Frontal cortex (tissue), 4 donors: ENCODE results near the gene SLC23A3. TPM values are rescaled to one million over a fixed set of nuclear protein-coding genes. Genes with fewer than 3 reads are reported as not detected.

Experiments used
- DNase-seq, 2 donors: peaks; one replicate each; pipeline ENCODE4 v3.0.0; 2012; ENCODE audit warnings: low spot score in 2 of 2
- FAIRE-seq: peaks from 2 replicates; lab custom pipeline; 2012; peaks lifted over from hg19 to GRCh38; lab: Jason Lieb, UNC
- total RNA-seq: library from RNA; depleted of rRNA; stranded (reverse); fragments of >200 nt; gene quantifications from one replicate; pipeline ENCODE4 v1.2.3, GENCODE V29; 2014
- donor health status: control.
- donor health status: control.
- donor health status: control.

Gene SLC23A3
- total RNA-seq, 1 donor from 2014 or later: under 0.01 TPM

- no peak for DNase-seq
- FAIRE-seq: no peak
These were observed 11.2 kb downstream of the SLC23A3 start for GRCh38 chr2:219158586-219158985.

- DNase-seq (no peak), FAIRE-seq (no peak)
These were observed 11.8 kb downstream of the SLC23A3 start for GRCh38 chr2:219158025-219158424.

GRCh38 chr2:219157396-219157795 is 12.4 kb downstream of the SLC23A3 start:
- no peak for FAIRE-seq
- no peak for DNase-seq

- FAIRE-seq (peak; percentile 59), DNase-seq (peak; percentile 48 to 67)
These were observed 14.7 kb downstream of the SLC23A3 start for GRCh38 chr2:219155054-219155644.

- DNase-seq: no peak
- FAIRE-seq: no peak
These were observed 20.2 kb downstream of the SLC23A3 start for GRCh38 chr2:219149667-219150066.

GRCh38 chr2:219142329-219142728 is 27.5 kb downstream of the SLC23A3 start:
- no peak for FAIRE-seq
- DNase-seq: no peak

- DNase-seq: no peak
- FAIRE-seq: no peak
These were observed 29.1 kb downstream of the SLC23A3 start for GRCh38 chr2:219140722-219141121.

- DNase-seq: no peak
- FAIRE-seq: no peak
These were observed 35.9 kb downstream of the SLC23A3 start for GRCh38 chr2:219133976-219134375.

GRCh38 chr2:219131744-219132143 is 38.1 kb downstream of the SLC23A3 start:
- FAIRE-seq (no peak), DNase-seq (no peak)

- no peak for FAIRE-seq
- no peak for DNase-seq
These were observed 38.5 kb downstream of the SLC23A3 start for GRCh38 chr2:219131327-219131726.

GRCh38 chr2:219129589-219129988 is 40.2 kb downstream of the SLC23A3 start:
- DNase-seq: no peak

GRCh38 chr2:219128396-219128795 is 41.4 kb downstream of the SLC23A3 start:
- no peak for DNase-seq
- FAIRE-seq: no peak

More at GRCh38 chr2:219129589-219129988, 40.2 kb downstream of the SLC23A3 start:
- no peak for FAIRE-seq

- FAIRE-seq: no peak
- no peak for DNase-seq
These were observed 42.7 kb downstream of the SLC23A3 start for GRCh38 chr2:219127037-219127635.

- DNase-seq (no peak), FAIRE-seq (no peak)
These were observed 43.3 kb downstream of the SLC23A3 start for GRCh38 chr2:219126555-219126954.

- no peak for DNase-seq
- FAIRE-seq: no peak
These were observed 44.0 kb downstream of the SLC23A3 start for GRCh38 chr2:219125886-219126270.

- FAIRE-seq: no peak
- DNase-seq: peak in 1 of 2 donors; percentile 20
These were observed 44.5 kb downstream of the SLC23A3 start for GRCh38 chr2:219125225-219125885.

GRCh38 chr2:219124381-219125110 is 45.3 kb downstream of the SLC23A3 start:
- no peak for FAIRE-seq

GRCh38 chr2:219123356-219124135 is 46.3 kb downstream of the SLC23A3 start:
- FAIRE-seq (no peak), DNase-seq (no peak)

More at GRCh38 chr2:219124381-219125110, 45.3 kb downstream of the SLC23A3 start:
- peak in 1 of 2 donors; percentile 39 for DNase-seq

- FAIRE-seq: no peak
- peak in 1 of 2 donors; percentile 14 for DNase-seq
These were observed 47.4 kb downstream of the SLC23A3 start for GRCh38 chr2:219122202-219122980.
